Spleen (tissue), 7 donors: ENCODE data around the gene PSMG4.

ENCODE experiments used
- CTCF ChIP-seq, 11 experiments: fragments of 200-600 bp in 7 of 11; fragments of 450-650 bp in 4 of 11; sonication (generic) in 4 of 11; IDR thresholded peaks in 8 of 11; conservative IDR thresholded peaks in 3 of 11; 1 replicate in 7 of 11; 2 replicates in 4 of 11; pipeline versions ENCODE4 v1.4.0 to v1.8.0; 2016 to 2021; ENCODE audit warnings: antibody characterized with exemption in 11 of 11, inconsistent platforms in 4 of 11, mild to moderate bottlenecking in 1 of 11
- POLR2A ChIP-seq, 3 donors: fragments of 450-650 bp; IDR thresholded peaks; one replicate each; pipeline ENCODE4 v1.5.1; 2017; ENCODE audit warnings: antibody characterized with exemption in 3 of 3, mild to moderate bottlenecking in 1 of 3
- donor health status: DM: no; HTN: no; CAD: no; lungs with moderate emphysema.
- donor health status: DM: no; HTN: no; CAD: no.
- donor health status: DM: no; HTN: no; CAD: no.

GRCh38 chr6:3296078-3296477 lies 37.3 kb downstream of the PSMG4 start:
- TF ChIP-seq CTCF (IDR thresholded peaks at IDR 0.05 in 8 of 11, conservative IDR thresholded peaks at IDR 0.05 in 3 of 11) (no peak), POLR2A (IDR thresholded peaks at IDR 0.05) (no peak)
